Stimulated activated CD8-positive, alpha-beta memory T cell treated with anti-CD3 and anti-CD28 coated beads, Interleukin-15, amount 100 ng/mL, for 4 hours (primary cell): ENCODE measurements around the gene TRIP10.
"Not testable (repeated sequence)": the region's sequence is repeated elsewhere in the genome, so short reads cannot be mapped to it uniquely, and the experiment has no call there.

Experiments used
- DNase-seq, 2 donors: peaks; one replicate each; pipeline ENCODE4 v3.0.0-alpha.2; 2020; ENCODE audit warnings: low read depth in 2 of 2

Gene TRIP10

GRCh38 chr19:6768236-6768785 lies 28.8 kb downstream of the TRIP10 start:
- DNase-seq = no peak

- no peak for DNase-seq
Measured at GRCh38 chr19:6769006-6769619, 29.6 kb downstream of the TRIP10 start.

GRCh38 chr19:6771648-6772027 lies 32.2 kb downstream of the TRIP10 start:
- not testable (repeated sequence) for DNase-seq

- DNase-seq = peak; percentile 75 to 78
Measured at GRCh38 chr19:6772028-6772865, 32.8 kb downstream of the TRIP10 start, which contains the start of gene VAV1. Gene VAV1, plus strand, starts transcription at chr19:6772708. Its CDS starts 100 bp downstream, at chr19:6772808.

GRCh38 chr19:6772866-6773322 lies 33.4 kb downstream of the TRIP10 start:
- no peak for DNase-seq

GRCh38 chr19:6773323-6773931 lies 33.9 kb downstream of the TRIP10 start:
- DNase-seq = peak in 1 of 2 donors; percentile 18

GRCh38 chr19:6774821-6775707 lies 35.6 kb downstream of the TRIP10 start:
- DNase-seq = no peak

- not testable (repeated sequence) for DNase-seq
Measured at GRCh38 chr19:6776045-6776444, 36.6 kb downstream of the TRIP10 start.

- no peak for DNase-seq
Measured at GRCh38 chr19:6776999-6777398, 37.5 kb downstream of the TRIP10 start.

- DNase-seq = no peak
Measured at GRCh38 chr19:6777434-6777833, 38.0 kb downstream of the TRIP10 start.

- no peak for DNase-seq
Measured at GRCh38 chr19:6778386-6778785, 38.9 kb downstream of the TRIP10 start.

- no peak for DNase-seq
Measured at GRCh38 chr19:6779206-6779605, 39.7 kb downstream of the TRIP10 start.

- DNase-seq = no peak
Measured at GRCh38 chr19:6787393-6787792, 47.9 kb downstream of the TRIP10 start.

GRCh38 chr19:6788896-6789295 lies 49.4 kb downstream of the TRIP10 start:
- DNase-seq = no peak

- DNase-seq = no peak
Measured at GRCh38 chr19:6790194-6791128, 51.0 kb downstream of the TRIP10 start.

GRCh38 chr19:6791237-6791636 lies 51.8 kb downstream of the TRIP10 start:
- DNase-seq = no peak

- DNase-seq = no peak
Measured at GRCh38 chr19:6793411-6793810, 53.9 kb downstream of the TRIP10 start.

- DNase-seq = no peak
Measured at GRCh38 chr19:6793973-6794372, 54.5 kb downstream of the TRIP10 start.

GRCh38 chr19:6794686-6795431 lies 55.4 kb downstream of the TRIP10 start:
- no peak for DNase-seq
